Cerebellar cortex (tissue), 1 donor: Measurements from ENCODE around the gene KPNA2.
"Not testable (repeated sequence)": the region's sequence is repeated elsewhere in the genome, so short reads cannot be mapped to it uniquely, and the experiment has no call there.

ENCODE experiments used
- DNase-seq: peaks from one replicate; pipeline ENCODE4 v3.0.0-alpha.2; 2015; ENCODE audit warnings: low spot score

KPNA2 gene

GRCh38 chr17:68019675-68020408, 15.7 kb upstream of the KPNA2 start:
- DNase-seq, result peak; percentile 96

- no peak for DNase-seq
These were observed 15.2 kb upstream of the KPNA2 start for GRCh38 chr17:68020409-68020756.

DNA sequence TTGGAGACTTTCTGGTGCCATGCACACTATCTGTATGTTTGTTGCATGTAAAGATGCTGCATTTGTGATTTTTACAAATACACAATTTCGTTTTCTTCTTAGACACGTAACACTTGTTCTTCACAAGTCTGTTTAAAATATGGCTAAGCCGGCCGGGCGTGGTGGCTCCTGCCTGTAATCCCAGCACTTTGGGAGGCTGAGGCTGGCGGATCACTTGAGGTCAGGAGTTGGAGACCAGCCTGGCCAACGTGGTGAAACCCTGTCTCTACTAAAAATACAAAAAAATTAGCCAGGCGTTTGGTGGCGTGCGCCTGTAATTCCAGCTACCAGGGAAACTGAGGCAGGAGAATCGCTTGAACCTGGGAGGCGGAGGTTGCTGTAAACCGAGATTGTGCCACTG, 14.7 kb upstream of the KPNA2 start:
- not testable (repeated sequence) for DNase-seq

DNA sequence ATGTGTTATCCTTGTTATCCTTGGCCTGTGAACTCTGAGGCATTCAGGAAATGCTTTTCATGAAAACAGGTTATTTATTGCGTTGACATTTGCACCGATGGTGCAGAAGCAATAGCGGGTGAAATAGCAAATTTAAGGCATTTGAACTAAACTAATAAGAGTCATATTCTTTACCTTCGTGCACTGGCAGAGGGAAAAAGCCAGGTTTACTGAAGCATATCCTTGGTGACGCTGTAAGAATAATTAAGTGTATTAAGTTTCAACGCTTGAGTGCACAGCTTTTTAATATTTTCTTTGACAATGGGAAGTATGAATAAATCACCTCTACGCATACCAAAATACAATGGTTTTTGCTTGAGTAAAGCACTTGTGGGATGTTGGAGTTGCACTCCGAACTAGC, 13.6 kb upstream of the KPNA2 start:
- no peak for DNase-seq

GRCh38 chr17:68022547-68022946, 13.0 kb upstream of the KPNA2 start:
- DNase-seq, result not testable (repeated sequence)

GRCh38 chr17:68029512-68030215, 5.9 kb upstream of the KPNA2 start:
- DNase-seq, result no peak

DNA sequence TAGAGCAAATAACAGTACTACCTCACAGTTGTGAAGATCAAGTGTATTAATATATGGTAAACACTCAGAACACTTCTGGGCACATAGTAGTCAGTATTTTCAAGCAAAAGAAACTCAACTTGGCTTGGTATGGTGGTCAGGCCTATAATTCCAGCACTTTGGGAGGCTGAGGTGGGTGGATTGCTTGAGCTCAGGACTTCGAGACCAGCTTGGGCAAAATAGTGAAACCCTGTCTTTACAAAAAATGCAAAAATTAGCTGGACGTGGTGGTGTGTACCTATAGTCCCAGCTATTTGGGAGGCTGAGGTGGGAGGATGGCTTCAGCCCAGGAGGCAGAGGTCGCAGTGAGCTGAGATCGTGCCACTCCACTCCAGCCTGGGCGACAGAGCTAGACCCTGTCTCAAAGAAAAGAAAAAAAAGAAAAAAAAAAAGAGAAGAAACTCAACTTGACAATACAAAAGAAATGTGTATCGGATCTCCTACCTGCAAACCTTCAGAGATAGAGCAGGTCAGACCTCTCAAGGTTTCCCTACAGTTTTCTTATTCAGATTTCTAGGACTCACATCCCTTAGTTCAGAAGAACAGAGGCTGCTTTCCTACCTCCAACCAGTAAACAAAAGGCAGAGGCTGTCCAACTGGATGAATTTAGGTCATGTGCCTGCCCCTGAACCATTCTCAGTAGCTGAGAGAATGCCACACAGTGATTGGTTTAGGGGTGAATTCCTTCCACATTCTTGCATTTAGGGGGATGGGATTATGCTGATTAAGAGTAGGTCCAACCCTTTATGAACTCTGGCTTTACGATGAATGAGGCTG, 1.7 kb upstream of the KPNA2 start:
- peak; percentile 91 for DNase-seq

GRCh38 chr17:68034452-68034776, 1.1 kb upstream of the KPNA2 start:
- no peak for DNase-seq

DNA sequence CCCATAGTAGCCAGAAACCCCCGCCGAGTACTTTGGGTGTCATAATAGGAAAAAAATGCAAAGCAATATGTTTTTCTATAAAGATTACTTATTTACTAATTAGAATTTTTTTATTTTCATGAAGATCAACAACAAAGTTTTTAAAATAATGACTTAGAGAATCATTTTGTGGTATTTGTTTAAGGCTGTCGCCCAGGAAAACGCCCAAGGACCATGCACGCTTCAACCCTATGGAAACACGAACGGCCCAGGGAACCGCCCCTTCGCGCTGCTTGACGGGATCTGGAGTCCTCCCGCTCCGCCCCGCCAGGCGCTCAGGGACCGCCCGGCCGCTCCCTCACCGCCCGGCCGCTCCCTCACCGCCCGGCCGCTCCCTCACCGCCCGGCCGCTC, 408 bp upstream of the KPNA2 start:
- DNase-seq, result no peak

DNA sequence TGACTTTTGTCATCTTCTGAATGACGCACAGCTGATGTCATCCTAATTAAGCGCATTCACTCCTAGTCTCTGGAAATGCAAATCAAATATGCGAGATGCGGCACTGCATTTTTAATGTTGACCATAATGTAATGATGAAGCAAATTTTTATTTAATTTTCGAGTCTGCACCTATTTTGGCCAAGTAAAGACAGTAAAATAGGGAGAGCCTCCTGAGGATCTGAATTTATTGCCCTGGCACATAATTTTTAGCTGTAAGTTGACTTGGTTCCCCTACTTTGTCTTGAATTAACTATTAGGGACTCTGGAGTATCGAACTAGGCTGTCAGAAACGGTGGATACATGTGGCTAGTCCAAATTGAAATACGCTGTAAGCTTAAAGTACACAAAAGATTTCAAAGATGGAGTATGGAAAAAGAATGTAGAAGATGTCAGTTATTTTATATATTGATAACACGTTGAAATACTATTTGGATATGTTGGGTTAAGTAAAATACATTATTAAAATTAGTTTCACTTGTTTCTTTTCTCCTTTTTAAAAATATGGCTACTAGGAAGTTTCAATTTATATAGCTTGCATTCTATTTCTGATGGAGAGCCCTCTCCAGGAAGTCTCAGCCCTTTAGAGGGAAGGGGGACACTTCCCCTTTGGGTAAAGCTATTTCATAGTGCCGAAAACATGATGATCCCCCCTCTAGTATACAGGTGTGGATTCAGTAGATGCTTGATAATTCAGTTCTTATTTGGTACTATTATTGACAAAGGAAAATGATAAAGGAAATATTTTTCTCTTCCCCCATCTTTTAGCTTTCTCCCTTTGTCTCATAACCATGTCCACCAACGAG, 991 bp downstream of the KPNA2 start:
- no peak for DNase-seq

DNA sequence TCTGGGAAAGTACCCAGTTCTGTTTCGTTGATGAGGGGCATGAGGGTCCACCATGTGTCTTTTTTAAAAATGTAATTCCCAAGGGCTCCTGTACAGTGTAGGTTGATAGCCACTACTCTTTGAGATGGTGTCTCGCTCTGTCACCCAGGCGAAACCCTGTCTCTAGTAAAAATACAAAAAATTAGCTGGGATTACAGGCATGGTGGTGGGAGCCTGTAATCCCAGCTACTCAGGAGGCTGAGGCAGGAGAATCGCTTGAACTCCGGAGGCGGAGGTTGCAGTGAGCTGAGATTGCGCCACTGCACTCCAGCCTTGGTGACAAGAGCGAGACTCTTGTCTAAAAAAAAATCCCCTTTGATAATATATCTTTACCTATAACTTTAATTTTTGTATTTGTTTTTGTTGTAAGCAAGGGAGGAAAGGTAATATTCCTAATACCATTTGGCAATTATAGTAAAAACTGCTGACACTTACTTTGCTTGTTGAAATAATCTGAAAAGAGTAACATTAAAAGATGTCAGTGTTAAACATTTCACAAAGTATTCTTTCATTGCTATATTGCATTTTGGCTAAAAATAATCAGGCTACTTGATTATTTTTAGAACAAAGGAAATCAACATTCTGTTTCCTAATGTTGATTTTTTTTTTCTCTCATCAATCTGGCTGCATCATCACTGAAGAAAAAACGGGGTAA, 11.8 kb downstream of the KPNA2 start:
- no peak for DNase-seq

DNA sequence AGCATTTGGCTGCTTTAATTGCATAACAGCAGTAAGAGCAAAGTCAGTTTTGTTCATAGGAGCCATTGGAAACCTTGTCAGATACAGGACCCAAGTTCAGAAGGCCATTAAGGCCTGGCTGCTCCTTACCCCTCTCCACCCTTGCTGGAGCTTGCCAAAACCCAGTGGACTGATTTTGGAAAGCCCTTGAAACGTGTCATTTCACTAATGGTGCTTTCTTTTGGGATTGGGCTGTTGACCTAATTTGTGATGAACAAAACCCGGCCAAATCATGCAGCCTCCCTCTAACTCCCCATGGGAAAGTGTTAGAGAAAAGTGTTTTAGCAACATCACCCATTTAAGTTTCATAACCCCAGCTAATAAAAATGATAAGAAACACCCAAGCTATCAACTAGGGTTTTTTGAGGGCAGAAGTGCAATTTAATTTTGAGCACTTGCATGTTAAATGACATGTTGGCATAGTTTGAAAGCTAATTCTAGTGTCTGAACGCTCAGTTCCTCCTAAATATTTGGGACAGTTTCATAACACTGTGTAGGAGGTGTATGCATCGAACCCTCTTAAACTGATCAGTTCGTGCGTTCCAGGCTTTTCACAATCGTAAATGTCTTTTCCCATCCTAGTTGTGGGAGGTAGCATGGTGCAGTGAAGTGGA, 12.5 kb downstream of the KPNA2 start:
- peak; percentile 57 for DNase-seq

DNA sequence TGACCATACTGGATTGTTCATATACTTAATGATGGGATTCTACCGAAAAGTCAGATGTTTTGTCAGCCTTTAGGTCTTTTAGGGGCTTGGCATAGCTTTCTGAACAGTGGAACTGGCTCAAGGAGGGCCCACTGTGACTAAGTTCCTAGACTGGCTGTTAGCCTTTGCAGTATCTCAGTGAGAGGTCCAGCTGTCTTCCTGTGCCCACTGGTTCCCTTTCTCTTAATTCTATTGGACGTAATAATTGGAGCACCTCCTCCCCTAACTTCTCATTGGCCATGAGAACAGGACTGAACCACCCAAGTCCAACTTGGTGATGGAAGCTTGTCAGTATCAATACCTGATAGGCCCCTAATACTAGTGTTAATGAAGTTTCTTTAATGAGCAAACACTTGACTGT, 13.5 kb downstream of the KPNA2 start:
- DNase-seq, result peak; percentile 66

DNA sequence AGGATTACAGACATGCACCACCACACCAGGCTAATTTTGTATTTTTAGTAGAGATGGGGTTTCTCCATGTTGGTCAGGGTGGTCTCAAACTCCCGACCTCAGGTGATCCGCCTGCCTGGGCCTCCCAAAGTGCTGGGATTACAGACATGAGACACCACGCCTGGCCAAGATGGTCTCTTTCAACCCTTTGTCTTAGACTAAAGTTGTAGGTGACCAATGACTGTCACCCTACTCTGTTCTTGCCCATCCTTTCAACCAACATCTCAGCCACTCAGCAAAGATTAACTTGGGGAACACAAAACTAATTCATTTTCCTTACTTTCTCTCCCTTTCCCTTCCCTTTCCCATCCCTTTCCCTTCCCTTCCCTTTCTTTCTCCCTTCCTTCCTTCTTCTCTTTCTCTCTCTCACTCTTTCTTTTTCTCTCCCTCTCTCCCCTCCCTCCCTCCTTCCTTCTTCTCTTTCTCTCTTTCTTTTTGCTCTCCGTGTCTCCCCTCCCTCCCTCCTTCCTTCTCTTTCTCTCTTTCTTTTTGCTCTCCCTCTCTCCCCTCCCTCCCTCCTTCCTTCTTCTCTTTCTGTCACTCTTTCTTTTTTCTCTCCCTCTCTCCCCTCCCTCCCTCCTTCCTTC, 14.4 kb downstream of the KPNA2 start:
- DNase-seq, result not testable (repeated sequence)

DNA sequence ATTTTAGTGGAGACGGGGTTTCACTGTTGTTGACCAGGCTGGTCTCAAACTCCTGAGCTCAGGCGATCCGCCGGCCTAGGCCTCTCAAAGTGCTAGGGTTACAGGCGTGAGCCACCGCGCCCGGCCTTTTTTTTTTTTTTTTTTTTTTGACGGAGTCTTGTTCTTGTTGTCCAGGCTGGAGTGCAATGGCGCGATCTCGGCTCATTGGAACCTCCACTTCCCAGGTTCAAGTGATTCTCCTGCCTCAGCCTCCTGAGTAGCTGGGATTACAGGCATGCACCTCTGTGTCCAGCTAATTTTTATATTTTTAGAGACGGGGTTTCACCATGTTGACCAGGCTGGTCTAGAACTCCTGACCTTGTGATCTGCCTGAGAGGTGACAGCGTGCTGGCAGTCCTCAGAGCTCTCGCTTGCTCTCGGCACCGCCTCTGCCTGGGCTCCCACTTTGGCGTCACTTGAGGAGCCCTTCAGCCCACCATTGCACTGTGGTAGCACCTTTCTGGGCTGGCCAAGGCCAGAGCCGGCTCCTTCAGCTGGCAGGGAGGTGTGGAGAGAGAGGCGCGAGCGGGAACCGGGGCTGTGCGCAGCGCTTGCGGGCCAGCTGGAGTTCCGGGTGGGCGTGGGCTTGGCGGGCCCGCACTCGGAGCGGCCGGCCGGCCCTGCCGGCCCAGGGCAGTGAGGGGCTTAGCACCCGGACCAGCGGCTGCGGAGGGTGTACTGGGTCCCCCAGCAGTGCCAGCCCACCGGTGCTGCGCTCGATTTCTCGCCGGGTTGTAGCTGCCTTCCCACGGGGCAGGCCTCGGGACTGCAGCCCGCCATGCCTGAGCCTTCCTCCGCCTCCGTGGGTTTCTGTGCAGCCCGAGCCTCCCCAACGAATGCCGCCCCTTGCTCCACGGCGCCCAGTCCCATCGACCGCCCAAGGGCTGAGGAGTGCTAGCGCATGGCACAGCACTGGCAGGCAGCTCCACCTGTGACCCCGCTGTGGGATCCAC, 16.1 kb downstream of the KPNA2 start:
- not testable (repeated sequence) for DNase-seq

DNA sequence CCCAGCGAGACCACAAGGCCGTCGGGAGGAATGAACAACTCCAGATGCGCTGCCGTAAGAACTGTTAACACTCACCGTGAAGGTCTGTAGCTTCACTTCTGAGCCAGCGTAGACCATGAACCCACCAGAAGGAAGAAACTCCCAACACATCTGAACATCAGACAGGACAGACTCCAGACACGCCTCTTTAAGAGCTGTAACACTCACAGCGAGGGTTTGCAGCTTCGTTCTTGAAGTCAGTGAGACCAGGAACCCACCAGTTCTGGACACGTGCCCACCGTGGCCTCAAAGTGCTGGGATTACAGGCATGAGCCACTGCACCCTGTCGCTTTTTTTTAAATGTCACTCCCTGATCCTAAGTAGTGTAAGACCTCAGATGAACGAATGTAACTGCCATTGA, 17.3 kb downstream of the KPNA2 start:
- DNase-seq, result no peak

- no peak for DNase-seq
These were observed 17.9 kb downstream of the KPNA2 start for GRCh38 chr17:68053231-68054013.

DNA sequence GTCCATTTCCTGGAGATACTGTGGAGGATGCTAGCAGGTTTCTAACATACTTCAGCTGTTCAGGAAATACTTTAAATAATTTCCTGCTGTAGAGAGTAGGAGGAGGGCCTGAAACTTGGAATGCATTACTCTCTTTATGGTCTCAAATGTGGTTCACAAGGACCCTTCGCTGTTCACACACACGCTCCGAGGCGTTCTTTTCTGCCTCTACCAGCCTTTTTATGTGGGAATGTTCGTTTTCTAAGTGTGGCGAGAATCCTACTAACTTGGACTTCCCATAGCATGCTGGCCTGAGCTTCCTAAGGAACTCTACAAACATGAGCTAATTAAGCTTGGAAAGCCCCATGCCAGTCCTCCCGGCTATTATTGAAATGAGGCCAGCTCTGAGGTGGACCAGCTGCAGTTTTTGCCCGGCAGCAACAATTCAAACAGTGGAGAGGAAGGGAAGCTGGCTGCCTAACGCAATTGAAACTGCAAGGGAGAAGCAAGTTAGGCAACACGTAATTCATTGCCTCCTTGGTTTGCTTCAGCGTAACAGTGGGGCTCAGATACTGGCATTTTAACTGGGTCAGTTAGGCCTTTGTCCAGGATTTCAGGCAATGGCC, 18.9 kb downstream of the KPNA2 start:
- no peak for DNase-seq
